Stimulated activated CD8-positive, alpha-beta memory T cell treated with anti-CD3 and anti-CD28 coated beads, Interleukin-12 subunit alpha, Interleukin-12 subunit beta, amount 100 ng/mL, for 1 hour (primary cell): Measurements from ENCODE around the gene CCDC182.

Experiments used
- DNase-seq: peaks from one replicate; pipeline ENCODE4 v3.0.0-alpha.2; 2020; ENCODE audit warnings: low read depth

The CCDC182 gene

GRCh38 chr17:57697891-57698711, 47.0 kb downstream of the CCDC182 start:
- DNase-seq: no peak

GRCh38 chr17:57697197-57697596, 47.9 kb downstream of the CCDC182 start:
- no peak for DNase-seq

DNA sequence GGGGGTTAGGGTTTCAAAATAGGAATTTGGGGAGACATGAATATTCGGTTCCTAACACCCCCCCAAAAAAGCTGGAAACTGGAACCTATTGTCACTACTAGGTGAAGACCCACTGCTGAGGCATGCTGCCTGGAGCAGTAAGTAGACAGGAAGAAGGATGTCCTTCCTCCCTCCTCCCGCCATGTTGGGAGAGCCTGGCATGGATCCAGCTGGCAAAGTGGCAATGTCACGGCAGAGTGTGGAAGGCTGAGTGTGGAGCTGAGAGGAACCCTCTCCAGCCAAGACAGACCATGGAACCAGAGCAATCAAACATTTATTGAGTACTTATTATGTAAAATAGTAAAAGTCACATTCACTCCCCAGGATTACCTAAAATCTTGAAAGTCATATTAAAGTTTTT, 49.0 kb downstream of the CCDC182 start:
- no peak for DNase-seq
